Neuronal stem cell (in vitro differentiated cells): ENCODE data around the gene PCYT2.

Experiments
- DNase-seq: peaks from one replicate; pipeline ENCODE4 v3.0.0-alpha.2; 2013; ENCODE audit warnings: low spot score
- H2AFZ ChIP-seq: one replicate; pipeline ENCODE4 v1.6.1; 2013; ENCODE audit warnings: mild to moderate bottlenecking, low read length, inconsistent platforms
- H2AK5ac ChIP-seq: 2 replicates; pipeline ENCODE4 v1.6.1; 2013; ENCODE audit warnings: low read depth, mild to moderate bottlenecking, inconsistent platforms, low read length, moderate library complexity, mixed read lengths
- H2BK120ac ChIP-seq: 2 replicates; pipeline ENCODE4 v1.6.1; 2013; ENCODE audit warnings: low read depth, mild to moderate bottlenecking, inconsistent platforms, low read length, moderate library complexity, mixed read lengths
- H2BK12ac ChIP-seq: one replicate; pipeline ENCODE4 v1.6.1; 2013; ENCODE audit warnings: low read length, inconsistent platforms
- H2BK15ac ChIP-seq: 2 replicates; pipeline ENCODE4 v1.6.1; 2013; ENCODE audit warnings: mild to moderate bottlenecking, low read length, inconsistent platforms, mixed read lengths
- H2BK5ac ChIP-seq: one replicate; pipeline ENCODE4 v1.6.1; 2013; ENCODE audit warnings: inconsistent platforms, mild to moderate bottlenecking, low read length, moderate library complexity
- H3K14ac ChIP-seq: one replicate; pipeline ENCODE4 v1.6.1; 2013; ENCODE audit warnings: low read length, inconsistent platforms
- H3K18ac ChIP-seq: 2 replicates; pipeline ENCODE4 v1.6.1; 2013; ENCODE audit warnings: low read length, inconsistent platforms
- H3K23ac ChIP-seq: 2 replicates; pipeline ENCODE4 v1.6.1; 2013; ENCODE audit warnings: low read depth, mild to moderate bottlenecking, mixed read lengths, low read length, inconsistent platforms; ENCODE audit not compliant: poor library complexity
- H3K27ac ChIP-seq: replicated peaks from 3 replicates; pipeline ENCODE4 v1.5.1; 2013; ENCODE audit warnings: low read length, inconsistent platforms
- H3K27me3 ChIP-seq, 3 experiments: 2 replicates each; pipeline ENCODE4 v1.6.1; 2013; ENCODE audit warnings: low read length in 3 of 3, mild to moderate bottlenecking in 2 of 3, inconsistent platforms in 1 of 3, low read depth in 1 of 3, mixed read lengths in 1 of 3, moderate library complexity in 1 of 3; ENCODE audit not compliant: control insufficient read depth in 3 of 3, insufficient read depth in 3 of 3
- H3K36me3 ChIP-seq, 2 donors: replicated peaks in 1 of 2; 2 replicates each; pipeline ENCODE4 v1.6.1; 2013; ENCODE audit warnings: low read length in 2 of 2; ENCODE audit not compliant: control insufficient read depth in 2 of 2, insufficient read depth in 2 of 2
- H3K4ac ChIP-seq: 2 replicates; pipeline ENCODE4 v1.6.1; 2013; ENCODE audit warnings: inconsistent platforms, mild to moderate bottlenecking, low read length, moderate library complexity
- H3K4me1 ChIP-seq, 2 donors: 1 replicate in 1 of 2; 2 replicates in 1 of 2; pipeline ENCODE4 v1.6.1; 2013; ENCODE audit warnings: low read length in 2 of 2, low read depth in 1 of 2; ENCODE audit not compliant: control insufficient read depth in 2 of 2, insufficient read depth in 1 of 2
- H3K4me2 ChIP-seq: one replicate; pipeline ENCODE4 v1.6.1; 2013; ENCODE audit warnings: mild to moderate bottlenecking, low read length, inconsistent platforms; ENCODE audit not compliant: insufficient read depth, poor library complexity, severe bottlenecking
- H3K4me3 ChIP-seq, 2 donors: 2 replicates each; pipeline ENCODE4 v1.5.1; 2013; ENCODE audit warnings: low read length in 2 of 2, mild to moderate bottlenecking in 2 of 2, inconsistent platforms in 1 of 2, moderate library complexity in 1 of 2
- H3K79me1 ChIP-seq: one replicate; pipeline ENCODE4 v1.6.1; 2013; ENCODE audit warnings: low read depth, mild to moderate bottlenecking, inconsistent platforms, low read length, moderate library complexity
- H3K9ac ChIP-seq: one replicate; pipeline ENCODE4 v1.6.1; 2013; ENCODE audit warnings: mild to moderate bottlenecking, low read depth, low read length, inconsistent platforms; ENCODE audit not compliant: poor library complexity
- H3K9me3 ChIP-seq, 2 donors: replicated peaks in 1 of 2; 2 replicates each; pipeline versions ENCODE3 to v1.6.1; 2013; ENCODE audit warnings: low read length in 2 of 2, mild to moderate bottlenecking in 2 of 2, inconsistent platforms in 1 of 2, low read depth in 1 of 2, mixed read lengths in 1 of 2, moderate library complexity in 1 of 2; ENCODE audit not compliant: control insufficient read depth in 2 of 2, insufficient read depth in 1 of 2
- H4K8ac ChIP-seq: one replicate; pipeline ENCODE4 v1.6.1; 2013; ENCODE audit warnings: low read depth, mild to moderate bottlenecking, inconsistent platforms, low read length, moderate library complexity
- H4K91ac ChIP-seq: one replicate; pipeline ENCODE4 v1.6.1; 2013; ENCODE audit warnings: low read length, low read depth, mild to moderate bottlenecking, inconsistent platforms; ENCODE audit not compliant: poor library complexity
- WGBS, 2 donors: extraction: QIAGEN DNeasy Blood & Tissue Kit; methylation state at CpG; one replicate each; pipeline ENCODE4 v1.1.7; 2013; ENCODE audit warnings: missing lambda C conversion rate in 2 of 2, mixed read lengths in 1 of 2; ENCODE audit not compliant: insufficient read length in 2 of 2, insufficient replicate concordance in 1 of 2; ENCODE audit errors: extremely low coverage in 2 of 2; 5-methylcytosine and 5-hydroxymethylcytosine counted together

PCYT2 gene

DNA sequence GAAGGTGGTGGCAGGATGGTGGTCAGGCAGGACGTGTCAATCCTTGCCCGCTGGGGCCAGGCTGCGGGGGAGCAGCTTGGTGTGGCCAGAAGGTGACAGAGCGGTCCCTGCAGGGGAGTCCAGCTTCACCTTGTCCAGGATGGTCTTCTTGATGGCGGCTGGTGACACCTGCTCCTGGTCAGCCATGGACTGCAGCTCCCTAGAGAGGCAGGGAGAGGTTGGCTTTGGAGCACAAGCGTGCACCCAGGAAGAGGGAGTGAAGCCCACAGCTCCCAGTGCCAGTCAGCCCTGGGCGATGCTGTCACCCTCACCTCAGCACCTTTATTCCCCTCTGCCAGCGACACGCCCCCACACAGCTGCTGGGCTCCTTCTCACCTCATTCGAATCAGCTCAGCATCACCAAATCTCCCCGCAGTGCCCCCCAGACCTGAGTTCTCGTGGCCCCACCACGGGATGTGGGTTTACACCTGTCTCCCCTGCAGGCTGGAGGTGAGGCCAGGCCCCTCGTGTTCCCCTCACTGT, 22.0 kb upstream of the PCYT2 start:
- Histone ChIP-seq H2BK12ac (no peak overlapping the region), H3K14ac (peak overlapping the region; percentile 8), H2BK120ac (no peak overlapping the region), H3K4me3 (peak overlapping the region in 1 of 2 donors; percentile 16), H2AFZ (no peak overlapping the region), H3K4me1 (peaks cover 11 to 13% of the 10 kb centered on the region in 2 donors), H3K36me3 (peaks cover 6 to 29% of the 10 kb centered on the region in 2 donors), H3K27me3 (peaks cover 0 to 9% (median 0%) of the 10 kb centered on the region in 3 experiments), H3K4me2 (no peak overlapping the region), H3K79me1 (peaks cover 25% of the 10 kb centered on the region), H3K4ac (no peak overlapping the region), H2BK15ac (peak overlapping the region; percentile 43), H3K18ac (no peak overlapping the region), H4K8ac (peak overlapping the region; percentile 65), H3K9me3 (no peaks in the 10 kb centered on the region), H3K23ac (peak overlapping the region; percentile 80), H2BK5ac (peak overlapping the region; percentile 82), H2AK5ac (peak overlapping the region; percentile 5), H3K9ac (no peak overlapping the region), H4K91ac (no peak overlapping the region), H3K27ac (no peak overlapping the region)
- no CpG with 5 or more reads among the region's 14 CpGs for WGBS, 2 donors
- DNase-seq = no peak

DNA sequence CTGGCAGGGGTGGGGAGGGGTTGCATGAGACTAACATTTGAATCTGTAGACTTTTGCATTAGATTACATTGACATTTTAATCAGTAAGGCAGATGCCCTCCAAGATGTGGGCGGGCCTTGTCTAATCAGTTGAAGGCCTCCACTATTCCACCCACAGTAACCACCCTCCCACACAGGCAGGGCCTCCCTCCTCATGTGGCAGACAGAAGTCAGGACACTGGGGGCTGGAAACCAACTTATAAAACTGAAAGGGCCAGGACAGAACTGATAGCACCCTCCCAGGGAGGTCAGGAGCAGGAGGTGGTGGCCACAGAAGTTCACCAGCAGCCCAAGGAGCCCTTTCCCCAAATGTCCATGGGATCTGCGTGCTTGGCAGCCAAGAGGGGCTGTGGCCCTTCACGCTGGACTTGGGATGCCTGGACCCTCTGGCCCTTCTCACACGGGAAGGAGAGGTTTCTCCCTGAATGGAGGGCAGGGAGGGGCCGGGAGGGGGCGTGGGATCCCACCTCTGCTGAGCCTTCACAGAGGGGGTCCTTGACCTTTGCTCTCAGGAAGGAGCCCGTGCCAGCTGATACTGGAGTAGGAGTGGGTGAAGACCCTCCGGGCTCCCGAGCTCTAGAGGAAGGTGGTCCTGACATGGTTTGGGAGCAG, 21.3 kb upstream of the PCYT2 start:
- peak overlapping the region; percentile 75 for H2AK5ac ChIP-seq
- no peak overlapping the region for H3K4ac ChIP-seq
- peaks cover 26% of the 10 kb centered on the region for H3K79me1 ChIP-seq
- H4K8ac ChIP-seq = peak overlapping the region; percentile 65
- peaks cover 6 to 29% of the 10 kb centered on the region in 2 donors for H3K36me3 ChIP-seq
- H3K14ac ChIP-seq = no peak overlapping the region
- H2BK120ac ChIP-seq = no peak overlapping the region
- peaks cover 0 to 10% (median 0%) of the 10 kb centered on the region in 3 experiments for H3K27me3 ChIP-seq
- H3K18ac ChIP-seq = no peak overlapping the region
- H4K91ac ChIP-seq = no peak overlapping the region
- H3K9me3 ChIP-seq = no peaks in the 10 kb centered on the region
- peak overlapping the region; percentile 82 for H2BK5ac ChIP-seq
- no peak for DNase-seq
- no peak overlapping the region for H3K4me3 ChIP-seq
- no peak overlapping the region for H3K27ac ChIP-seq
- H2BK15ac ChIP-seq = peak overlapping the region; percentile 43
- H3K4me2 ChIP-seq = no peak overlapping the region
- H3K9ac ChIP-seq = no peak overlapping the region
- H2BK12ac ChIP-seq = no peak overlapping the region
- H3K4me1 ChIP-seq = peaks cover 13% of the 10 kb centered on the region in 2 donors
- no peak overlapping the region for H2AFZ ChIP-seq
- no CpG with 5 or more reads among the region's 9 CpGs for WGBS, 2 donors
- peak overlapping the region; percentile 55 for H3K23ac ChIP-seq

DNA sequence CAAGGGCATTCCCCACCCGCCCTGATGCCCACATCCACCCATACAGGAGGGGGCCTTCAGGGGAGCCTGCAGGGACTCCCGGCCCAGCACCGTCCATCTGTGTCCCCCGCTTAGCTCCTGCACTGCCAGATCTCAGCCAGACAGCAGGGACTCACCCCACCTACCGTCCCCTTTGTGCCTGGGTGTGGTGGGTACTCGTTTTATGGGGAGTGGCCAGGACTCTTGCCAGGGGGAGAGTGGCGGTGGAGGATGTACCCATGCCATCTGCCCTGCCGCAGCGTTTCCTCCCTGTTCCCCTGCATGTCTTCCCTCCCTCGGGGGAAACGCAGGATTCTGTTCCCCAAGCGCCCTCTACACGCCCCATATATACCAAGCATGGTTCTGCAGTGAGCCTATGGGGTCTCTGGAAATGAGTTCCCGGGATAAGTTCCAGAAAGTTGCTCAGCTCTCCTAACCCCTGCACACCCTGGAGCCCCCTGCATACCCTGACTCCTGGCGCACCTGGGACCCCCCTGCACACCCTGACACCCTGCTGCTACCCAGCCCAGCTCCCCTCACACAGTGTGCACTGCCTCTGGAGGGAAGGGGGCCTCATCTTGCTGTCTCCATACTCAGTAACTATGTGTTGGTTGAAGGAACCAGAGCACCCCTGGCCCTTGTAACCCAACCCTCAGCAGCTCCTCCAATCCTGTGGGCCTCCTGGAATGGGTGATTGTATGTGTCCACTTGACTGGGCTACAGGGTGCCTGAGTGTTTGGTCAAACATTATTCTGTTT, 20.5 kb upstream of the PCYT2 start:
- peak overlapping the region; percentile 63 for H2AK5ac ChIP-seq
- peak overlapping the region; percentile 12 for H2BK15ac ChIP-seq
- no peak overlapping the region for H2BK5ac ChIP-seq
- DNase-seq = no peak
- no peak overlapping the region for H3K18ac ChIP-seq
- no peak overlapping the region for H3K4me2 ChIP-seq
- H3K4me1 ChIP-seq = peaks cover 11 to 13% of the 10 kb centered on the region in 2 donors
- peak overlapping the region in 1 of 2 donors; percentile 56 for H3K4me3 ChIP-seq
- H3K23ac ChIP-seq = peak overlapping the region; percentile 90
- no peak overlapping the region for H3K4ac ChIP-seq
- H3K9me3 ChIP-seq = no peaks in the 10 kb centered on the region
- H3K36me3 ChIP-seq = peaks cover 6 to 29% of the 10 kb centered on the region in 2 donors
- no CpG with 5 or more reads among the region's 15 CpGs for WGBS, 2 donors
- H2AFZ ChIP-seq = no peak overlapping the region
- H4K91ac ChIP-seq = no peak overlapping the region
- peak overlapping the region; percentile 65 for H4K8ac ChIP-seq
- peaks cover 29% of the 10 kb centered on the region for H3K79me1 ChIP-seq
- H3K27me3 ChIP-seq = peaks cover 0 to 10% (median 0%) of the 10 kb centered on the region in 3 experiments
- no peak overlapping the region for H3K9ac ChIP-seq
- H3K14ac ChIP-seq = no peak overlapping the region
- no peak overlapping the region for H2BK12ac ChIP-seq
- no peak overlapping the region for H2BK120ac ChIP-seq
- no peak overlapping the region for H3K27ac ChIP-seq

DNA sequence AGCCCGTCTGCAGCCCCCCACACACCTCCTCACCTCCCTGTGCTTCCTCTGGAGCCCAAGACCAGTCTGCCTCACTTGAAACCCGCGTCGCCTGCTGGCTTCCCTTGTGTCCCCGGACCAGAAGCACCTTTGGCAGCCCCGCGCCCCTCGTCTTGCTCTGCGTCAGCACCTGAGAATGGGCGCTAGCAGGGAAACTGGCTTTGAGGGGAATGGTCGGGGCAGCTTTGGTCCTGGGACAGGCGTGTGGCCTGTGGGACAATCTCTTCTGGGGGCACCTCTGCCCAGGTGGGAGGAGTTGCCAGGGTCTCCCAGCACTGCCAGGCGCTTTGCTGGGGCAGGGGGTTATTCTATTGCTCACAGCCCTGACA, 20.0 kb upstream of the PCYT2 start:
- H3K18ac ChIP-seq = no peak overlapping the region
- H3K4me3 ChIP-seq = peak overlapping the region in 1 of 2 donors; percentile 16
- WGBS, 2 donors = no CpG with 5 or more reads among the region's 13 CpGs

More for the DNA sequence above, 20.0 kb upstream of the PCYT2 start:
- Histone ChIP-seq H3K23ac (peak overlapping the region; percentile 90), H2BK120ac (no peak overlapping the region), H3K4me2 (no peak overlapping the region), H2AK5ac (no peak overlapping the region), H2AFZ (no peak overlapping the region), H3K4me1 (peaks cover 9 to 13% of the 10 kb centered on the region in 2 donors), H3K9me3 (no peaks in the 10 kb centered on the region), H3K79me1 (peaks cover 32% of the 10 kb centered on the region), H3K36me3 (peaks cover 6 to 29% of the 10 kb centered on the region in 2 donors), H2BK12ac (no peak overlapping the region), H4K91ac (no peak overlapping the region), H3K9ac (peak overlapping the region; percentile 46), H3K4ac (no peak overlapping the region), H3K14ac (no peak overlapping the region), H2BK15ac (no peak overlapping the region), H3K27ac (no peak overlapping the region), H3K27me3 (peaks cover 0 to 10% (median 0%) of the 10 kb centered on the region in 3 experiments), H4K8ac (no peak overlapping the region), H2BK5ac (peak overlapping the region; percentile 53)
- DNase-seq = no peak
